PFSK-1 (cell line): ENCODE measurements around the gene CTIF.

Source experiments
- FOXP2 ChIP-seq: optimal IDR thresholded peaks from 2 replicates; pipeline ENCODE3; 2011; ENCODE audit warnings: borderline replicate concordance, control low read depth, inconsistent platforms; ENCODE audit not compliant: insufficient read depth; ENCODE audit errors: extremely low read length, extremely low read depth
- POLR2AphosphoS5 ChIP-seq: IDR thresholded peaks from 2 replicates; pipeline ENCODE4 v1.6.1; 2012; ENCODE audit warnings: low read depth, mild to moderate bottlenecking, control low read depth, low read length, moderate library complexity
- REST ChIP-seq, 2 experiments: IDR thresholded peaks; 2 replicates each; pipeline versions ENCODE4 v1.6.1 to v1.8.0; 2011 to 2012; ENCODE audit warnings: low read depth in 2 of 2, low read length in 2 of 2, control low read depth in 1 of 2, inconsistent platforms in 1 of 2, mild to moderate bottlenecking in 1 of 2, moderate library complexity in 1 of 2; ENCODE audit not compliant: insufficient read depth in 1 of 2
- SIN3A ChIP-seq: IDR thresholded peaks from 2 replicates; pipeline ENCODE4 v1.6.1; 2012; ENCODE audit warnings: mild to moderate bottlenecking, low read length, moderate library complexity, borderline replicate concordance; ENCODE audit not compliant: insufficient read depth
- TAF1 ChIP-seq: IDR thresholded peaks from 2 replicates; pipeline ENCODE4 v1.6.1; 2012; ENCODE audit warnings: low read length, control low read depth, borderline replicate concordance; ENCODE audit not compliant: insufficient read depth

CTIF gene

GRCh38 chr18:48613589-48614404 lies 75.0 kb downstream of the CTIF start:
- no peak for TF ChIP-seq TAF1
- no peak for TF ChIP-seq REST (IDR thresholded peaks at IDR 0.05; ENCODE audit: insufficient read depth in 1 of 2, low read depth in 2 of 2, low read length in 2 of 2)

- no peak for TF ChIP-seq REST (IDR thresholded peaks at IDR 0.05; ENCODE audit: insufficient read depth in 1 of 2, low read depth in 2 of 2, low read length in 2 of 2)
- TF ChIP-seq TAF1, result no peak
- no peak for TF ChIP-seq POLR2AphosphoS5
- no peak for TF ChIP-seq SIN3A
- no peak for TF ChIP-seq FOXP2
Measured at GRCh38 chr18:48615566-48616401, 77.0 kb downstream of the CTIF start.

GRCh38 chr18:48616484-48617255 lies 77.8 kb downstream of the CTIF start:
- TF ChIP-seq SIN3A (no peak), POLR2AphosphoS5 (no peak), FOXP2 (no peak), REST (IDR thresholded peaks at IDR 0.05; ENCODE audit: insufficient read depth in 1 of 2, low read depth in 2 of 2, low read length in 2 of 2) (no peak), TAF1 (no peak)

- no peak for TF ChIP-seq SIN3A
- TF ChIP-seq POLR2AphosphoS5, result no peak
- no peak for TF ChIP-seq TAF1
- TF ChIP-seq FOXP2, result no peak
- no peak for TF ChIP-seq REST (IDR thresholded peaks at IDR 0.05; ENCODE audit: insufficient read depth in 1 of 2, low read depth in 2 of 2, low read length in 2 of 2)
Measured at GRCh38 chr18:48617844-48618497, 79.1 kb downstream of the CTIF start.
